Body of pancreas (tissue), 4 donors: ENCODE data around the gene KCNE4. TPM values are rescaled to one million over a fixed set of nuclear protein-coding genes. Genes with fewer than 3 reads are reported as not detected.

Source experiments
- ATAC-seq: fragments of 150-250 bp; one replicate; pipeline ENCODE4 v1.9.1; 2016
- DNase-seq, 4 donors: peaks; one replicate each; pipeline ENCODE4 v3.0.0-alpha.2; 2019
- H3K27ac ChIP-seq, 4 donors: fragments of 200-600 bp; sonication (generic); 1 replicate in 3 of 4; 2 replicates in 1 of 4; pipeline versions ENCODE4 v1.5.1 to v1.6.1; 2016 to 2019; ENCODE audit warnings: mild to moderate bottlenecking in 1 of 4, mixed read lengths in 1 of 4, moderate library complexity in 1 of 4
- H3K27me3 ChIP-seq, 2 donors: fragments of 200-600 bp; sonication (generic); one replicate each; pipeline ENCODE4 v1.6.0; 2016; ENCODE audit warnings: mild to moderate bottlenecking in 1 of 2
- H3K36me3 ChIP-seq, 2 donors: fragments of 200-600 bp; sonication (generic); replicated peaks in 1 of 2; 2 replicates each; pipeline ENCODE4 v1.5.1; 2016; ENCODE audit warnings: low read depth in 2 of 2; ENCODE audit not compliant: insufficient read depth in 1 of 2
- H3K4me1 ChIP-seq: fragments of 200-600 bp; sonication (generic); one replicate; pipeline ENCODE4 v1.6.0; 2016
- H3K4me3 ChIP-seq, 2 donors: fragments of 200-600 bp; sonication (generic); 1 replicate in 1 of 2; 2 replicates in 1 of 2; pipeline ENCODE4 v1.5.1; 2016 to 2019
- H3K9me3 ChIP-seq, 3 donors: fragments of 200-600 bp; sonication (generic); 1 replicate in 2 of 3; 2 replicates in 1 of 3; pipeline ENCODE4 v1.5.1; 2016
- CTCF ChIP-seq, 7 experiments: fragments of 450-650 bp in 4 of 7; fragments of 200-600 bp in 3 of 7; sonication (generic) in 3 of 7; IDR thresholded peaks; one replicate each; pipeline ENCODE4 v1.5.1; 2016 to 2019; ENCODE audit warnings: antibody characterized with exemption in 7 of 7
- POLR2A ChIP-seq, 3 donors: fragments of 450-650 bp; IDR thresholded peaks; one replicate each; pipeline ENCODE4 v1.6.1; 2016; ENCODE audit warnings: antibody characterized with exemption in 3 of 3, mild to moderate bottlenecking in 2 of 3
- WGBS, 2 donors: methylation state at CpG; one replicate each; pipeline ENCODE4 v1.1.5; 2017; 5-methylcytosine and 5-hydroxymethylcytosine counted together
- intact Hi-C: fragments of 100-400 bp; cut with DNase I; formaldehyde crosslinking; loops from one replicate; pipeline ENCODE4 v1.15.1; 2023
- total RNA-seq, 2 donors: library from RNA; depleted of rRNA; stranded (reverse); fragments of >200 nt; gene quantifications; one replicate each; pipeline ENCODE4 v1.1.0, GENCODE V29; 2016

The KCNE4 gene
- total RNA-seq, 2 donors from 2014 or later = 3.9 to 4.6 TPM

GRCh38 chr2:223039618-223040017 lies 12.4 kb upstream of the KCNE4 start:
- Histone ChIP-seq H3K27me3 (no peaks in the 10 kb centered on the region), H3K27ac (no peak overlapping the region), H3K36me3 (no peaks in the 10 kb centered on the region), H3K4me3 (no peak overlapping the region), H3K9me3 (no peaks in the 10 kb centered on the region), H3K4me1 (peaks cover 7% of the 10 kb centered on the region)
- 48 to 79% methylated on average over 1 of the region's 1 CpG for WGBS, 2 donors
- DNase-seq = no peak
- no peak for TF ChIP-seq POLR2A (IDR thresholded peaks at IDR 0.05)
- no peak for TF ChIP-seq CTCF (IDR thresholded peaks at IDR 0.05)
- intact Hi-C loops = no loop called here
- no peak for ATAC-seq

GRCh38 chr2:223040527-223040926 lies 11.5 kb upstream of the KCNE4 start:
- Histone ChIP-seq H3K9me3 (no peaks in the 10 kb centered on the region), H3K27me3 (no peaks in the 10 kb centered on the region), H3K4me1 (peaks cover 7% of the 10 kb centered on the region), H3K4me3 (no peak overlapping the region), H3K36me3 (no peaks in the 10 kb centered on the region), H3K27ac (no peak overlapping the region)
- intact Hi-C loops = no loop called here
- 84 to 91% methylated on average over 3 of the region's 3 CpGs for WGBS, 2 donors
- no peak for DNase-seq
- no peak for ATAC-seq
- TF ChIP-seq CTCF (IDR thresholded peaks at IDR 0.05) (no peak), POLR2A (IDR thresholded peaks at IDR 0.05) (no peak)

DNA sequence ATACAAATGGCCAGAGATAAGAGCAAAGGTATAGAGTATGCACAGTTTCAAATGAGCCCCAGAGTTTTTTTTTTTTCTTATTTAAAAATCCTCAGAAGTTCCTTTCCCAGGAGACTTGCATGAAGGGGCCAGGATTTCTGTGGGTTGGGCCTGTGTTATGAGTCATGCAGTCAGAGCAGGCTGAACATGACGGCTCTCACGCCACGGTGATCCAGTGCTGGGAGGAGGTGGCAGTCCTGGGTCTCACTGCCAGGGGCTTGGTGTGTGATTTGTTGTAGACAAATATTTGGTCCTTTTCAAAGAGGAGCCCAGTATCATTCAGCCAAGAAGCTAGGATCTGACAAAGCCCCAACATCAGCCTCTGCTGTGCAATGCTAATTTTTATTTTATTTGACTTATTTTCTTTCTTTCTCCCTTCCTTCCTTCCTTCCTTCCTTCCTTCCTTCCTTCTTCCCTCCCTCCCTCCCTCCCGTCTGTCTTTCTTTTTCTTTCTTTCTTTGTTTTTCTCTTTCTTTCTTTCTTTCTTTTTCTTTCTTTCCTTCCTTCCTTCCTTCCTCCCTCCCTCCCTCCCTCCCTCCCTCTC lies 10.4 kb upstream of the KCNE4 start:
- WGBS, 2 donors = 17 to 27% methylated on average over 4 of the region's 4 CpGs
- no peak for TF ChIP-seq CTCF (IDR thresholded peaks at IDR 0.05)
- no peak for TF ChIP-seq POLR2A (IDR thresholded peaks at IDR 0.05)
- Histone ChIP-seq H3K36me3 (no peaks in the 10 kb centered on the region), H3K4me1 (peaks cover 7% of the 10 kb centered on the region), H3K27ac (peak overlapping the region in 1 of 4 donors; percentile 50), H3K9me3 (no peaks in the 10 kb centered on the region), H3K4me3 (no peak overlapping the region), H3K27me3 (no peaks in the 10 kb centered on the region)
- ATAC-seq (peak; percentile 100), DNase-seq (peak; percentile 80 to 90 (median 85))
- intact Hi-C loops = no loop called here

DNA sequence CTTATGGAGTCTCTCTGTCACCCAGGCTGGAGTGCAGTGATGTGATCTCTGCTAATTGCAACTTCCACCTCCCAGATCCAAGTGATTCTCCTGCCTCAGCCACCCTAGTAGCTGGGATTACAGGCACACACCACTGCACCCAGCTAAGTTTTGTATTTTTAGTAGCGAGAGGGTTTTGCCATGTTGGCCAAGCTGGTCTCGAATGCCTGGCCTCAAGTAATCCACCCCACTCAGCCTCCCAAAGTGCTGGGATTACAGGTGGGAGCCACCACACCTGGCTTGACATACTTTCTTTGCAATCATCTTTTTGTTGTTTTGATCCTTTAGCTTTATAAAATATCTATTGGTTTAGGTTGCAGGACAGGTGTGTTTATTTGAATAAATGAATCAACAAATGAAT lies 9.7 kb upstream of the KCNE4 start:
- no peak for DNase-seq
- Histone ChIP-seq H3K9me3 (no peaks in the 10 kb centered on the region), H3K36me3 (no peaks in the 10 kb centered on the region), H3K27ac (no peak overlapping the region), H3K27me3 (no peaks in the 10 kb centered on the region), H3K4me1 (peaks cover 7% of the 10 kb centered on the region), H3K4me3 (no peak overlapping the region)
- intact Hi-C loops = no loop called here
- TF ChIP-seq POLR2A (IDR thresholded peaks at IDR 0.05) (no peak), CTCF (IDR thresholded peaks at IDR 0.05) (no peak)
- 93 to 95% methylated on average over 2 of the region's 2 CpGs for WGBS, 2 donors
- no peak for ATAC-seq

DNA sequence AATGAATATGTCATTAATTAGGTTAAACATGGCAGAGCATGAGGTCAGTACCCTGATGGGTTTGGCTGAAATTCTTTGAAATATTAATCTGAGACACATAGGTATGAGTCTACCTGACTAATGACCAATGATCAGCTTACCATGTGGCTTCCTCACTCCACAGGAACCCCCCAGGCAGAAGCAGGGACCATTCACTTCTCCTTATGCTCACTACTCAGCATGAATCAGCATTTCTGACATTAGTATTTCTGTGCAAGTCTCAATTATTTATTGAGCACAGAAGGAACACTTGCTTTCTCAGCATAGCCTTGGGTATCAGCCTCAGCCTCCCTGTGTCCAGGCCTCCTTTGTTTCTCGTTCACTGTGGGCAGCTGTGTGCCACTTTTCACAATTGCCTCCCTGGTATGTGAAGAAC lies 9.3 kb upstream of the KCNE4 start:
- no peak for ATAC-seq
- Histone ChIP-seq H3K27ac (no peak overlapping the region), H3K9me3 (no peaks in the 10 kb centered on the region), H3K4me1 (peaks cover 7% of the 10 kb centered on the region), H3K36me3 (no peaks in the 10 kb centered on the region), H3K27me3 (no peaks in the 10 kb centered on the region), H3K4me3 (no peak overlapping the region)
- no peak for DNase-seq
- 64 to 100% methylated on average over 1 of the region's 1 CpG for WGBS, 2 donors
- no peak for TF ChIP-seq POLR2A (IDR thresholded peaks at IDR 0.05)
- no peak for TF ChIP-seq CTCF (IDR thresholded peaks at IDR 0.05)
- intact Hi-C loops = no loop called here
